ENCODE results near the gene ISYNA1.

ISYNA1 gene

DNA sequence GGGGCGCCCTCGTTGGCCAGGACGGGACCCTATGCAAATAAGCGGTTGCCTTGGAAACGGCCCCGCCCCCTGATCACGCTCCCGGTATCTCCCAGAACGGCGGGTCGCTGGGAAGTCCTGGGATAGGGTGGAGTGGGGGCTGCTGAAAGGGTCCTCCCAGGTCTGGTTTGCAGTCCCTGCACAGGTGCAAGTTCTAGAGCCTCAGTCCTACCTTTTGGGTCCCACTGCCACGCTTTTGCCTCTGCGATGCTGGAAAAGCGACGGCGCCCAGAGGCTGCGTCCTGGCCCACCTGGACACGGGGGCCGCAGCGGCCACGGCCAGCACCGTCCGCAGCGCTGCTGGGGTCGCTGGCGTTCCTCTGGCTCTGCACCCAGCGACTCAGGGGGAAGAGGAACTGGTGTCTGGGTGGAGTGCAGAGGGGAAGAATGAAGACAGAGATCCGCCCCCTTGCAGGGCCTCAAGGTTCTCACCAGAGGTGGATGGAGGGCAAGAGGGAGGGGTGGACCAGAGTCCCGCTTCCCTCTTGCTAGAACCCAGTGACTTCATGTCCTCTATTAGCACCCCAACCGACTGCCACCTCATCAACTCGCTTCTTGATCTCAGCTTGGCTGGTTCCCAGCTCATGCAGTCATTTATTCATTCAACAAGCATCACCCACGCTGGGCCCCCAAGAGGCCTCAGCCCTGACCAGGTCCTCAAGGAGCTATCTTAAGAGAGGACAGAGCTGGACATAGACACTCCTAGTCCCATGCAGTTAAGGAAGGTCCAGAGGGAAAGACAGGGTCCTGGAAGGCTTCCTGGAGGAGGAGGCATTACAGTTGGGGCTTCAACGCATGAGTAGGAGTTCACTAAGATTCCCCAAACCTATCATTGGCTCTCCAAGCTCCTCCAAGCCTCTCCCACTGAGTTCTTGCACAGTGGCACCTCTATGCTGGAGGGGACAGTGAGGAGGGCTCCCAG is 40.4 kb downstream of the ISYNA1 start, which contains the start of gene LRRC25:
Gene LRRC25 (minus strand): TSS at position 381 of the 961 bp plus-strand sequence. CDS start 659 bp downstream, outside the sequence.
- H3K9me3 ChIP-seq (ENCODE audit: control insufficient read depth, low read length), result no peaks in the 10 kb centered on the region
- 42 to 57% methylated on average over 25 of the region's 33 CpGs for WGBS, 2 experiments (ENCODE audit: insufficient coverage in 2 of 2)
- no peaks in the 10 kb centered on the region for H3K4me1 ChIP-seq (ENCODE audit: control insufficient read depth, insufficient read depth, low read length, poor library complexity, severe bottlenecking)
- H3K4me3 ChIP-seq (ENCODE audit: extremely low read depth, insufficient read depth, low read length, poor library complexity, severe bottlenecking), result no peak within 1 kb of the TSS
- H3K27ac ChIP-seq (ENCODE audit: low read depth, low read length, severe bottlenecking), result no peak within 1 kb of the TSS
- H3K36me3 ChIP-seq (ENCODE audit: control insufficient read depth, insufficient read depth, low read length), result no peaks in the 10 kb centered on the region

DNA sequence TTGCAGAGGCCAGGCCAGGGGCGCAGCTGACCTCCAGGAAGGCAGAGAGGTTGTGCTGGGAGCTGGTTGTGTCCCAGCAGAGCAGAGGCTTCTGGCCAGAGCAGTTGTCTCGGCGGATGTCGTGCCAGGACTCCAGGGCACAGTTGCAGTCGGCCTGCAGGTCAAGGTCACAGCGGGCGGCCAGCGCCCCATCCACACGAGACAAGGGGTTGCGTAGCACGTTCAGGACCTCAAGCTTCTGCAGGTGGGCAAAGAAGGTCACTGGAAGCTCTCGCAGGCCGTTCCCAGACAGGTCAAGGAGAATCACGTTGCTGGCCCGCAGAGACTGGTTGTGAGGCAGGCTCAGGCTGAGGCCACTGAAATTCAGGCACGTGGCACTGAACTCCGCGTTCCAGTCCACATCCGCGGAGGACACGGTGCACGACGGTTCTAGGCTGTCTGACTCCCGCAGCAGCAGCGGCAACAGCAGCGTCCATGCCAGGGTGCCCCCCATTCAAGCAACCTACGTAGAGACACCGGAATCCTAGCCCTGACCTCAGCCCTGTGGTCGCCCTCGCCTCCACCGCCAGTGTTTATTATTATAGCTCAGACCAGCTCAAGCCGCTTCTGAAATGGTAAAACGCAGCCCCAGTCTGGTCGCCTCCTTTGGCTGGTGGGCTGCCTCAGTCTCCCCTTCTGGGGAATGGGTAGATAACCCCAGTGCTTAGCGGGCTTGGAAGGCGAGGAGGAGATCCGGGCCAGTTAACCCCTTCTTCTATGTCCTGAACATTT is 41.3 kb downstream of the ISYNA1 start:
- Histone ChIP-seq H3K4me1 (ENCODE audit: control insufficient read depth, insufficient read depth, low read length, poor library complexity, severe bottlenecking) (no peaks in the 10 kb centered on the region), H3K36me3 (ENCODE audit: control insufficient read depth, insufficient read depth, low read length) (no peaks in the 10 kb centered on the region), H3K4me3 (ENCODE audit: extremely low read depth, insufficient read depth, low read length, poor library complexity, severe bottlenecking) (no peak overlapping the region), H3K27ac (ENCODE audit: low read depth, low read length, severe bottlenecking) (no peak overlapping the region), H3K9me3 (ENCODE audit: control insufficient read depth, low read length) (no peaks in the 10 kb centered on the region)
- 87 to 89% methylated on average over 32 to 35 of the region's 37 CpGs for WGBS, 2 experiments (ENCODE audit: insufficient coverage in 2 of 2)

DNA sequence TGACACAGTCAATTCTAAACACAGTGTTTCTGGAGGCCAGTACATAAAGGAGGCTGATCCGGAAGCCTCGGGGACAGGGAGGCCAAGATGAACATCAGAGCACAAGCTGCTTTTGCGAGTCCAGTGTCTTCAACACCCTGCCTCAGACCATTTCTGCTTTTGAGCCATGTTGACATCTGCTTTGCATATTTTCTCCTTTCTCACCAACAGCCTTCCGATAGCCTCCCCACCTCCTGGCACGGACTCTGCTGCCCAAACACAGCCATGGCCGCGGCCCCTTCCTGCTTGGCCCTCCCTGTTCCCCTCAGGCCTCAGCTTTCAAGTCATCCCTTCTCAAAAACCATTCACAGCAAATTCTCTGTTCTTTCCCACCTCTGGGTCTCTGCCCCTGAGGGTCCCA is 44.1 kb downstream of the ISYNA1 start:
- WGBS, 2 experiments (ENCODE audit: insufficient coverage in 2 of 2), result 87 to 89% methylated on average over 7 of the region's 7 CpGs
- H3K36me3 ChIP-seq (ENCODE audit: control insufficient read depth, insufficient read depth, low read length), result peaks cover 8% of the 10 kb centered on the region
- no peaks in the 10 kb centered on the region for H3K9me3 ChIP-seq (ENCODE audit: control insufficient read depth, low read length)
- no peak overlapping the region for H3K27ac ChIP-seq (ENCODE audit: low read depth, low read length, severe bottlenecking)
- H3K4me1 ChIP-seq (ENCODE audit: control insufficient read depth, insufficient read depth, low read length, poor library complexity, severe bottlenecking), result no peaks in the 10 kb centered on the region
- H3K4me3 ChIP-seq (ENCODE audit: extremely low read depth, insufficient read depth, low read length, poor library complexity, severe bottlenecking), result no peak overlapping the region

DNA sequence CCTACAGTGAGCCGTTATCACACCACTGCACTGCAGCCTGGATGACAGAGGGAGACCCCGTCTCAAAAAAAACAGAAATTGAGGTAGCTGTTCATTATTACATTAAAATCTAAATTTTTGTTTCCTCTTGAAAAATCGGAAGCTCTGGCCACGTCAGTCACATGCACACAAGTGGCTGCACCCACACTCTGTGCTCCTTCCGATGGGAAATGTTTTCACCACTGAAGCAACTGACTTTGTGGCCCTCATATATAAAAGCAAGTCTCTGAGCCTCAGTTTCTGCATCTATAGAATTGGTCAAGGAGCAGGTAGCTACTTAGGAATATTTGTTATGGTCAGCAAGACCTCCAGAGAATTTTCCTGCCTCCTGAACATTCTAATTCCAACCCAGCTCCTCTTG is 45.0 kb downstream of the ISYNA1 start:
- Histone ChIP-seq H3K4me3 (ENCODE audit: extremely low read depth, insufficient read depth, low read length, poor library complexity, severe bottlenecking) (no peak overlapping the region), H3K9me3 (ENCODE audit: control insufficient read depth, low read length) (no peaks in the 10 kb centered on the region), H3K36me3 (ENCODE audit: control insufficient read depth, insufficient read depth, low read length) (peaks cover 11% of the 10 kb centered on the region), H3K27ac (ENCODE audit: low read depth, low read length, severe bottlenecking) (no peak overlapping the region), H3K4me1 (ENCODE audit: control insufficient read depth, insufficient read depth, low read length, poor library complexity, severe bottlenecking) (no peaks in the 10 kb centered on the region)
- WGBS, 2 experiments (ENCODE audit: insufficient coverage in 2 of 2), result 95 to 100% methylated on average over 3 to 4 of the region's 5 CpGs

DNA sequence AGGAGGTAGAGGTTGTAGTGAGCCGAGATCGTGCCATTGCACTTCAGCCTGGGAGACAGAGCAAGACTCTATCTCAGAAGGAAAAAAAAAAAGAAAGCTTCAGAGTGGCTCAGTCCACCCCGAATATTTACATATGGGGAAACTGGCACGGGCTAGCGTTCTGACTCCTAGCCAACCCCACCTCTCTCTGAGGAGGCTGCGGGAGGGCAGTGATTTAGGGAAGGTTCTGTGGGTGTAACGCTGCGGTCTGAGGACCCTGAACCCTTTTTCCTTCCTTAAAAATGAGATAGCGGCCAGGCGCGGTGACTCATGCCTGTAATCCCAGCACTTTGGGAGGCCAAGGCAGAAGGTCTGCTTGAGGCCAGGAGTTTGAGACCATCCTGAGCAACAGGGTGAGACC is 45.5 kb downstream of the ISYNA1 start:
- no peak overlapping the region for H3K4me3 ChIP-seq (ENCODE audit: extremely low read depth, insufficient read depth, low read length, poor library complexity, severe bottlenecking)
- WGBS, 2 experiments (ENCODE audit: insufficient coverage in 2 of 2), result 93 to 98% methylated on average over 5 to 6 of the region's 11 CpGs
- peaks cover 11% of the 10 kb centered on the region for H3K36me3 ChIP-seq (ENCODE audit: control insufficient read depth, insufficient read depth, low read length)
- no peak overlapping the region for H3K27ac ChIP-seq (ENCODE audit: low read depth, low read length, severe bottlenecking)
- H3K4me1 ChIP-seq (ENCODE audit: control insufficient read depth, insufficient read depth, low read length, poor library complexity, severe bottlenecking), result no peaks in the 10 kb centered on the region
- H3K9me3 ChIP-seq (ENCODE audit: control insufficient read depth, low read length), result no peaks in the 10 kb centered on the region

DNA sequence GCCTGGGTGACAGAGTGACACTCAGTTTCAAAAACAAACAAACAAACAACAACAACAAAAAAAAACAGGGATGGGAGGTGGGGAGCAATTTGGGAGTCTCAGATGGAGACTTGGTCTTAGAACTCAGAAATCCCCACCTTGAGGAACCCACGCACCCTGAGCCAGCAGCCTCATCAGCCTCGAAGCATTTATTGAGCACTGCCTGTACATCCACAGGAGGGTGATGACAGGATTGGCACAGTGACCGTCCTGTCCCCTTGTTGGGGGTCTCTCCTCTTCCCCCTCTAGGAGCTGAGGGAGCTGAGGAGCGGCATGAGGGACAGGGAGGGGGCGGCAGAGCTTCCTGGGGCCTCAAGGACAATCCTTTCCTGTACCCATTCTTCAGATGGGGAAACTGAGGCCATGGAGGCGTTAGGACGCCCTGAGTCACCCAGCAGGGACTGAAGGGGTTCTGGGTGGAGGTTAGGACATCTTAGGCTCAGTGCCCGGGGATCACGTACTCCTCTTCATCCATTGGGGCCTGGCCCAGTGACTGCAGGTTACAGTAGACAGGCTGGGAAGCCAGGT is 46.3 kb downstream of the ISYNA1 start:
- 90 to 97% methylated on average over 3 to 6 of the region's 9 CpGs for WGBS, 2 experiments (ENCODE audit: insufficient coverage in 2 of 2)
- Histone ChIP-seq H3K36me3 (ENCODE audit: control insufficient read depth, insufficient read depth, low read length) (peaks cover 11% of the 10 kb centered on the region), H3K4me1 (ENCODE audit: control insufficient read depth, insufficient read depth, low read length, poor library complexity, severe bottlenecking) (peaks cover 5% of the 10 kb centered on the region), H3K27ac (ENCODE audit: low read depth, low read length, severe bottlenecking) (no peak overlapping the region), H3K4me3 (ENCODE audit: extremely low read depth, insufficient read depth, low read length, poor library complexity, severe bottlenecking) (no peak overlapping the region), H3K9me3 (ENCODE audit: control insufficient read depth, low read length) (no peaks in the 10 kb centered on the region)

DNA sequence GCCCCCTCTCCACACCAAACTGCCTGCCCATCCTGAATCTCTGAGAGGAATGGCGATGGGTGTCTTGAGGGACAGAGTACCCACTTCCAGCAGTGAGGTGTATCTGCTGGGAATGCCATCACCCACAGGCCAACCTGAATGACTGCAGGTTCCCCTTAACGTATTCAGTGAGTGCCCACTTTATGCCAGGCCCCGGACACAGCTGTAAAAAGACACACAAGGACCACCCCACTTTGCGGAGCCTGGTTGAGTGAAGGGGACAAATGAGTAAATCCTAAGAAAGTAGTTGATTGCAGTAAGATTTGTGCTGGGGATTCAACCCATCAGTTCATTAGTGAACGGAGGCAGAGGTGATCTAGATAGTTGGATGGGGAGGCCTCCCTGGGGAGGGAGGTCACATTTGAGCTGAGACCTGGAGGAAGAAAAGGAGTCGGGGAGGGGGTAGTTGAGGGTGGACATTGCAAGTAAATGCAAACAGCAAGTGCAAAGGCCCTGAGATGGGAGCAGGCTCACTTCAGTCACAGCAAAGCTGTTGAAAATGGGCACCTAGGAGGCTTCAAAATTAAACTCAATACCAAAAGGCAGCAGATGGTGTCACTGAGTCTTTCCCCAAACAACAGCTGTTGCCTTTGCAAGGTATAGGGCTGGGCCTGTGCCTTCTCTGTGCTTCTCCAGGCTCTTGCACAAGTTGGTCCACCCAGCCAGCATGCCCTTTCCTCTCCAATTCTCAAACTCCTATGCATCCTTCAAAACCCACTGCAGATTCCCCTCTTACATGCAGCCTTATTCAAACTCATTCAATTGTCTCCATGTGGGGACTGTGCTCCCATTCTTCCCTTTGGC is 47.6 kb downstream of the ISYNA1 start:
- H3K27ac ChIP-seq (ENCODE audit: low read depth, low read length, severe bottlenecking), result no peak overlapping the region
- H3K4me3 ChIP-seq (ENCODE audit: extremely low read depth, insufficient read depth, low read length, poor library complexity, severe bottlenecking), result no peak overlapping the region
- H3K4me1 ChIP-seq (ENCODE audit: control insufficient read depth, insufficient read depth, low read length, poor library complexity, severe bottlenecking), result peaks cover 15% of the 10 kb centered on the region
- H3K9me3 ChIP-seq (ENCODE audit: control insufficient read depth, low read length), result no peaks in the 10 kb centered on the region
- WGBS, 2 experiments (ENCODE audit: insufficient coverage in 2 of 2), result 75 to 86% methylated on average over 2 to 5 of the region's 6 CpGs
- peaks cover 11% of the 10 kb centered on the region for H3K36me3 ChIP-seq (ENCODE audit: control insufficient read depth, insufficient read depth, low read length)

DNA sequence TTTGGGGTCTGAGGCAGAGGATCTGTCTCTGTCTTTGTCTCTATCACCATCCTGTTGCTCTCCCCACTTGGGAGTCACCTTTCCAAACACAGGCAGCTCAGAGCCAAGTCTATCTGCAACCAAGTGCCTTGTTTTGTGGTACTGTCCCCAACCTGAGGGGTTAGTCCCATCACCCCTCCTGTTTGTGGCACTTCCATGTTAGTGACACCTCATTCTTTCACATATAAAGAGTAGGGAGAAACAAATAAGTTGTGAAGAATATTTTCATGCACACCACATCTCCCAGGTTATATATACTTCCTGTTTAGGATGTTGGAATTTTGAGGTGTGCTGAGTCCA is 48.2 kb downstream of the ISYNA1 start:
- Histone ChIP-seq H3K36me3 (ENCODE audit: control insufficient read depth, insufficient read depth, low read length) (peaks cover 11% of the 10 kb centered on the region), H3K9me3 (ENCODE audit: control insufficient read depth, low read length) (no peaks in the 10 kb centered on the region), H3K4me1 (ENCODE audit: control insufficient read depth, insufficient read depth, low read length, poor library complexity, severe bottlenecking) (peaks cover 19% of the 10 kb centered on the region), H3K27ac (ENCODE audit: low read depth, low read length, severe bottlenecking) (no peak overlapping the region), H3K4me3 (ENCODE audit: extremely low read depth, insufficient read depth, low read length, poor library complexity, severe bottlenecking) (no peak overlapping the region)

DNA sequence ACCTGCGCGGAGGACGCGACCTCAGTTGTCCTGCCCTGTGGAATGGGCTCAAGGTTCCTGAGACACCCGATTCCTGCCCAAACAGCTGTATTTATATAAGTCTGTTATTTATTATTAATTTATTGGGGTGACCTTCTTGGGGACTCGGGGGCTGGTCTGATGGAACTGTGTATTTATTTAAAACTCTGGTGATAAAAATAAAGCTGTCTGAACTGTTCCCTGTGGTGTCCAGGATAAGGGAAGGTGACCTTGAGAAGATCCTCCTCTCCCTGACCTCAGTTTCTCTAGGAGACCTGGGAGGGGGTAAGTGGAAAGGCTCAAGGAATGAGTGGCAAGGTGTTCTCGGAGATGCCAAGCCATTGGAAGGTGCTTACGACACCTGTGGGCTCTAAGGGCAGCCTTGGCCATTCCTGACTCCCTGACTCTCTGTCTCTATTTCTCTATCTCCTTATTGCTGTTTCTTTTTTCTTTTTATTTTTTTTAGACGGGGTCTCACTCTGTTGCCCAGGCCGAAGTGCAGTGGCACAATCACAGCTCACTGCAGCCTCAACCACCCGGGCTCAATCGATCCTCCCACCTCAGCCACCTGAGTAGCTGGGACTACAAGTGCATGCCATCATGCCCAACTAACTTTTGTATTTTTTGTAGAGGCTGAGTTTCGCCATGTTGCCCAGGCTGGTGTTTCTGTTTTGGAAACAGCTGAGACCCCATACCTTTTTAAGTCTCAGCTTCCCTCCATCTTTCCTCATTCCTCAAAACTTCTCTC is 48.8 kb downstream of the ISYNA1 start:
- Histone ChIP-seq H3K27ac (ENCODE audit: low read depth, low read length, severe bottlenecking) (no peak overlapping the region), H3K36me3 (ENCODE audit: control insufficient read depth, insufficient read depth, low read length) (peaks cover 11% of the 10 kb centered on the region), H3K4me1 (ENCODE audit: control insufficient read depth, insufficient read depth, low read length, poor library complexity, severe bottlenecking) (peaks cover 19% of the 10 kb centered on the region), H3K9me3 (ENCODE audit: control insufficient read depth, low read length) (no peaks in the 10 kb centered on the region), H3K4me3 (ENCODE audit: extremely low read depth, insufficient read depth, low read length, poor library complexity, severe bottlenecking) (peak overlapping the region; percentile 47)
- WGBS, 2 experiments (ENCODE audit: insufficient coverage in 2 of 2), result 97 to 100% methylated on average over 7 to 10 of the region's 13 CpGs
